Measurements from ENCODE around the gene SLC6A17. TPM values are rescaled to one million over a fixed set of nuclear protein-coding genes. Genes with fewer than 3 reads are reported as not detected.

The SLC6A17 gene
- total and polyA plus RNA-seq, 2 donors = under 0.01 to 0.30 TPM

DNA sequence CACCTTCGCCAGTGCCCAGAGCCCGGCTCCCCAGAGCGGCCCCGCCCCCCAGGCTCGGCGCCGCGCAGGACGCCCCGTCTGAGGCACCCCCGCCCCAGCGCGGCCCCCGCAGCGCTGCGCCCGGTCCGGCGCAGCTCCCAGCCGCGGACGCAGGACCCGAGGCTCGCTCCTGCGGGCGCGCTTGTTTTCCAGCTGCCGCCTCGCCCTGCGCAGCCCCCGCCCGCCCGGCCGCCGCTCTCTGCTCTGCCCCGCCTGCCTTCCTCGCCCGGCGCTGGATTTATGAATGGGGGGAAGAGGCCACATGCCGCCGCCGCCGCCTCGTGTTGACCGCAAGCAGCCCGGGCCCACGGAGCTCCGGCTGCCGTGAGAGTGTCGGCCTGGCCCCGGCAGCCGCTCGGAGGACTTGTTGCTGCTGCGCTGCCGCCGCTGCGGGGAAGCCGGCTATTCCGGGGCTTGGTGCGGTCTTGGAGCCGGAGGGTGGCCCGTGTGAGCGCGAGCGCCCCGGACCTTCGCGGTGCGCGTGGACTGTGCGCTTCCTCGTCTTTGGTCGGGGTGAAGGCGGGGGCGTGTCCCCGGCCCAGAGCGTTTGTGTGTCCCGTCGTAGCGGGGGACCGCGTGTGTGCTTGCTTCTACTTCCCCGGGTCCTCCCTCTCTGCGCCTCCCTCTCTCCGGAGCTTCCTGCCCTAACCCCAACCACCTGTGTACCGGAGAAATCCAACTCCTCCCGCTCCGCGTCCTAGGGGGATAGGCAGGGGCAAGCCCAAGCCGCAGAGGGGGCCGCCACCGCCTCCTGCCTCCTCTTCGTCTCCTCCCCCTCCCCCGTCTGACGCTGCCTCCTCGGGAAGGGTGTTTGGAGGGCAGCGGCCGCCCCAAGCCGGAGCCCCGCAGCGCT is 60.6 kb downstream of the SLC6A17 start:
- H3K9me3 ChIP-seq (ENCODE audit: control insufficient read depth in 2 of 2, insufficient read depth in 1 of 2, low read length in 1 of 2) = no peaks in the 10 kb centered on the region
- peaks cover 16 to 49% of the 10 kb centered on the region in 2 donors for H3K27me3 ChIP-seq (ENCODE audit: control insufficient read depth in 2 of 2, insufficient read depth in 1 of 2, low read length in 1 of 2)
- H3K4me3 ChIP-seq (ENCODE audit: low read length in 2 of 2) = peak overlapping the region; percentile 42 to 75
- no peaks in the 10 kb centered on the region for H3K36me3 ChIP-seq (ENCODE audit: control insufficient read depth in 2 of 2, insufficient read depth in 2 of 2, low read length in 1 of 2)
- WGBS = under 1% methylated on average over 101 of the region's 101 CpGs
- peaks cover 13 to 38% of the 10 kb centered on the region in 2 donors for H3K4me1 ChIP-seq (ENCODE audit: control insufficient read depth in 2 of 2, insufficient read depth in 2 of 2, low read length in 2 of 2)
- peak overlapping the region in 1 of 2 donors; percentile 78 for H3K27ac ChIP-seq (ENCODE audit: low read depth in 1 of 2, low read length in 1 of 2)
- peak in 5 of 9 donors; percentile 25 to 71 (median 42) for DNase-seq (ENCODE audit: low read depth in 6 of 9, low spot score in 9 of 9)

DNA sequence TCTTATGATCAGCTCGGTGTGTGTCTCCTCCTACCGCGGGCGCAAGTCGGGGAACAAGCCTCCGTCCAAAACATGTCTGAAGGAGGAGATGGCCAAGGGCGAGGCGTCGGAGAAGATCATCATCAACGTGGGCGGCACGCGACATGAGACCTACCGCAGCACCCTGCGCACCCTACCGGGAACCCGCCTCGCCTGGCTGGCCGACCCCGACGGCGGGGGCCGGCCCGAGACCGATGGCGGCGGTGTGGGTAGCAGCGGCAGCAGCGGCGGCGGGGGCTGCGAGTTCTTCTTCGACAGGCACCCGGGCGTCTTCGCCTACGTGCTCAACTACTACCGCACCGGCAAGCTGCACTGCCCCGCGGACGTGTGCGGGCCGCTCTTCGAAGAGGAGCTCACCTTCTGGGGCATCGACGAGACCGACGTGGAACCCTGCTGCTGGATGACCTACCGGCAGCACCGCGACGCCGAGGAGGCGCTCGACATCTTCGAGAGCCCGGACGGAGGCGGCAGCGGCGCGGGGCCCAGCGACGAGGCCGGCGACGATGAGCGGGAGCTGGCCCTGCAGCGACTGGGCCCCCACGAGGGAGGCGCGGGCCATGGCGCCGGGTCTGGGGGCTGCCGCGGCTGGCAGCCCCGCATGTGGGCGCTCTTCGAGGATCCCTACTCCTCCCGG is 61.3 kb downstream of the SLC6A17 start:
- DNase-seq (ENCODE audit: low read depth in 6 of 9, low spot score in 9 of 9) = no peak
- Histone ChIP-seq H3K36me3 (ENCODE audit: control insufficient read depth in 2 of 2, insufficient read depth in 2 of 2, low read length in 1 of 2) (no peaks in the 10 kb centered on the region), H3K27me3 (ENCODE audit: control insufficient read depth in 2 of 2, insufficient read depth in 1 of 2, low read length in 1 of 2) (peaks cover 16 to 49% of the 10 kb centered on the region in 2 donors), H3K4me3 (ENCODE audit: low read length in 2 of 2) (peak overlapping the region; percentile 42 to 75), H3K4me1 (ENCODE audit: control insufficient read depth in 2 of 2, insufficient read depth in 2 of 2, low read length in 2 of 2) (peaks cover 13 to 38% of the 10 kb centered on the region in 2 donors), H3K27ac (ENCODE audit: low read depth in 1 of 2, low read length in 1 of 2) (peak overlapping the region in 1 of 2 donors; percentile 61), H3K9me3 (ENCODE audit: control insufficient read depth in 2 of 2, insufficient read depth in 1 of 2, low read length in 1 of 2) (no peaks in the 10 kb centered on the region)
- WGBS = 12% methylated on average over 81 of the region's 81 CpGs

DNA sequence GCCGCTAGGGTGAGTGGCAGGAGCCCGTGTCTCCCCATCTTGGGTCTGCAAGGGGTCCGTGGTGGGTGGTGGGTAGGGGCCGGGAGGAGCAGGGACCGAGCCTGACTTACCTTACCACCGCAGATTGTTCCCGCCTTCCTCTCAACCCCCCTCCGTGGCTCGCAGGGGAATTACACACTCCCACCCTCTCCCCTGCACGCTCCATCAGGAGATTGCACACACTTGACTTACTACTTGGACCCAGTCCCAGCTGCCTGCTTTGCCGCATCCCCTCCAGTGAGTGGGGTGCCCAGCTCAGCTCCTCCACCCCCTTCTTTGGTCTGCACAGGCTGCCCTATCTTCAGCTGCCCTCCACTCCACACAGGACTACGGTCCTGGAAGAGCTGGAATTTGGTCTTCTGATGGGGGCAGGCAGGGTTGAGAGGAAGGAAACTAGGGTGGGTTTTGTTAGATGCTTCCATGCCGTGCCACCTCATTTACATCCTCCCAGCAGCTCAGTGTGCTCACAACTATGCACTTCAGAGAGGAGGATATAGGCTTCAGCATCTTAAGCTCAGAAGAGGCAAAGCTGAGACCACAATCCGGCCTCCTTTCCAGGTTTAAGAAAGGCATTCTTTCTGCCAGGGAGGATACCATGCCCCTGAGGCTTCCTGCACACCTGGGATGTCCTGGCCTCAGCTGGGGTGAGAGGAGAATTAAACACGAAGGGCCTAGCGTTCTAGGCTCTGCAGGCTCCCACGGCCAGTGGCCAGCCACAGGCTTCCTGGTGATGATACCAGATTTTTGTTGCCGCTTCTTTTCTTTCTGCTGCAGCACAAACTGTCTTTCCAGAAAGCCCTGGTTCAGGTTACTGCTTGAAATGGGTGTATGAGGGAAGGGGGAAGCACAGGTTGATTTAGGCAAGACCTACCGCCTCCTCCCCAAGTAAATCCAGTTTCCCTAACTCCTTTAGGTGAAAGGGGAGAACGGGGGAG is 62.2 kb downstream of the SLC6A17 start:
- H3K9me3 ChIP-seq (ENCODE audit: control insufficient read depth in 2 of 2, insufficient read depth in 1 of 2, low read length in 1 of 2) = no peaks in the 10 kb centered on the region
- peaks cover 16 to 49% of the 10 kb centered on the region in 2 donors for H3K27me3 ChIP-seq (ENCODE audit: control insufficient read depth in 2 of 2, insufficient read depth in 1 of 2, low read length in 1 of 2)
- peaks cover 13 to 37% of the 10 kb centered on the region in 2 donors for H3K4me1 ChIP-seq (ENCODE audit: control insufficient read depth in 2 of 2, insufficient read depth in 2 of 2, low read length in 2 of 2)
- no peak overlapping the region for H3K27ac ChIP-seq (ENCODE audit: low read depth in 1 of 2, low read length in 1 of 2)
- H3K36me3 ChIP-seq (ENCODE audit: control insufficient read depth in 2 of 2, insufficient read depth in 2 of 2, low read length in 1 of 2) = peaks cover 0 to 2% of the 10 kb centered on the region in 2 donors
- WGBS = 49% methylated on average over 20 of the region's 20 CpGs
- DNase-seq (ENCODE audit: low read depth in 6 of 9, low spot score in 9 of 9) = peak in 1 of 9 donors; percentile 32
- peak overlapping the region; percentile 1 to 75 for H3K4me3 ChIP-seq (ENCODE audit: low read length in 2 of 2)

DNA sequence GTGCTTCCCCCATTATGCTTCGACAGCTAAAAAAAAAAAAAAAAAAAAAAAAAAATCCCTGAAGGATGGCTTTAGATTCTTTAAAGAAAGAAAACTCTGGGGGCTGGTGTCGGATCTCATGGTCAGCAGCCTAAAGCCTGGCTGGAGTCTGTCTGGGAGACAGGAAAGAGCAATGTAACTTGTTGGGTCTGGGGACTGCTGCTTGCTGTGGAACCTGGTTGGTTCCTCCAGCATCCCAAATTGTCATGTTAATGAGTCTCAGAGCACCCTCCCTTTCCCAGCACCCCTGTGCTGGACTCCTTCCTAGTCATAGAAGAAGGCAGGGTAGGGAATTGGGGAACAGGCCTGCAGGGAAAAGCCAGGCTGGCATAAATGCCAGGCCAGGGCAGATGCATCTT is 62.8 kb downstream of the SLC6A17 start:
- H3K27me3 ChIP-seq (ENCODE audit: control insufficient read depth in 2 of 2, insufficient read depth in 1 of 2, low read length in 1 of 2) = peaks cover 16 to 49% of the 10 kb centered on the region in 2 donors
- 97% methylated on average over 2 of the region's 2 CpGs for WGBS
- peaks cover 13 to 30% of the 10 kb centered on the region in 2 donors for H3K4me1 ChIP-seq (ENCODE audit: control insufficient read depth in 2 of 2, insufficient read depth in 2 of 2, low read length in 2 of 2)
- no peaks in the 10 kb centered on the region for H3K9me3 ChIP-seq (ENCODE audit: control insufficient read depth in 2 of 2, insufficient read depth in 1 of 2, low read length in 1 of 2)
- no peak overlapping the region for H3K27ac ChIP-seq (ENCODE audit: low read depth in 1 of 2, low read length in 1 of 2)
- no peak for DNase-seq (ENCODE audit: low read depth in 6 of 9, low spot score in 9 of 9)
- peaks cover 0 to 2% of the 10 kb centered on the region in 2 donors for H3K36me3 ChIP-seq (ENCODE audit: control insufficient read depth in 2 of 2, insufficient read depth in 2 of 2, low read length in 1 of 2)
- no peak overlapping the region for H3K4me3 ChIP-seq (ENCODE audit: low read length in 2 of 2)

DNA sequence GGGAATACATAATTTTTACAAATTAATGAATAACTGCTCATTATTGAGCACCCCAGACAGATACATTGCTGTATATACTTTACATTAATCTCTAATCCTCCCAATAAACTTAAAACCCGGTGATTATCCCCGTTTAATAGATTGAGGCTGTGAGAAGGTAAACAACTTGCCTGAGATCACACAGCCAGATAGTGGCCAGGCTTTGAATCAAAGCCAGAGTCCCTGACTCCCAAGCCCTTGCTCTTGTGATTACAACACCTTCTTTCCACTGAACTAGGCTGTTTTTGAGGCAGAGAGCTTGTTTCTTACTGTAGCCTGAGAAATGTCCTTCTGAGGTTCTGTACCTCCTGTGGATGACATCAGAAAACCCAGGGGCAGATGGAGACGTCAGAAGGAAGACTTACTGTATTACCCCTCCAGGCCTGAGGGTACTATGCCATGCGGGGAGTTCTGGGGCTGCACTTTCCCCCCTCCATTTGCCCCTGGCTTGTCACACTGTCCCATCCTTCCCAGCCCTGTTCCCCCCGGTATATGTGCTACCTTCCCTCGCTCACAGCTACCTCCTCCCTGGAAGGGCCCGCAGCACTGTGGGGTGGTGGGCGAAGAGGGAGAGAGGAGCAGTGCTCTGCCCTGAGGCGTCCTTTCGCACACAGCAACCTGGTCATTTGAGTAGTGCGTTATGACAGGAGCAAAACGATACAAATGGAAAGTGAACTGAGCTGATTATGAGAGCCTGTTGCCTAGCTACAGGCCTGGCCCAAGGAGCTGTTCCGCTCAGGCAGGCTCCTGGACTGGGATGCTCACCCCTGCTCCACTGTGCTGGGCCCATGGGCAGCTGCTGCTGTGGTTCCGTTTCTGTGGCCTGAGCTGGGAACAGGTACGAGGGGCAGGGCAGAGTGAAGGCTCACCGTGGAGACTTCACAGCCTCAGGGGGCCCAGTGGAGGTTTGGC is 64.4 kb downstream of the SLC6A17 start:
- H3K4me3 ChIP-seq (ENCODE audit: low read length in 2 of 2) = no peak overlapping the region
- H3K4me1 ChIP-seq (ENCODE audit: control insufficient read depth in 2 of 2, insufficient read depth in 2 of 2, low read length in 2 of 2) = peaks cover 7 to 21% of the 10 kb centered on the region in 2 donors
- WGBS = 95% methylated on average over 16 of the region's 16 CpGs
- no peaks in the 10 kb centered on the region for H3K9me3 ChIP-seq (ENCODE audit: control insufficient read depth in 2 of 2, insufficient read depth in 1 of 2, low read length in 1 of 2)
- H3K27ac ChIP-seq (ENCODE audit: low read depth in 1 of 2, low read length in 1 of 2) = no peak overlapping the region
- peaks cover 0 to 2% of the 10 kb centered on the region in 2 donors for H3K36me3 ChIP-seq (ENCODE audit: control insufficient read depth in 2 of 2, insufficient read depth in 2 of 2, low read length in 1 of 2)
- peaks cover 16 to 47% of the 10 kb centered on the region in 2 donors for H3K27me3 ChIP-seq (ENCODE audit: control insufficient read depth in 2 of 2, insufficient read depth in 1 of 2, low read length in 1 of 2)
- no peak for DNase-seq (ENCODE audit: low read depth in 6 of 9, low spot score in 9 of 9)

DNA sequence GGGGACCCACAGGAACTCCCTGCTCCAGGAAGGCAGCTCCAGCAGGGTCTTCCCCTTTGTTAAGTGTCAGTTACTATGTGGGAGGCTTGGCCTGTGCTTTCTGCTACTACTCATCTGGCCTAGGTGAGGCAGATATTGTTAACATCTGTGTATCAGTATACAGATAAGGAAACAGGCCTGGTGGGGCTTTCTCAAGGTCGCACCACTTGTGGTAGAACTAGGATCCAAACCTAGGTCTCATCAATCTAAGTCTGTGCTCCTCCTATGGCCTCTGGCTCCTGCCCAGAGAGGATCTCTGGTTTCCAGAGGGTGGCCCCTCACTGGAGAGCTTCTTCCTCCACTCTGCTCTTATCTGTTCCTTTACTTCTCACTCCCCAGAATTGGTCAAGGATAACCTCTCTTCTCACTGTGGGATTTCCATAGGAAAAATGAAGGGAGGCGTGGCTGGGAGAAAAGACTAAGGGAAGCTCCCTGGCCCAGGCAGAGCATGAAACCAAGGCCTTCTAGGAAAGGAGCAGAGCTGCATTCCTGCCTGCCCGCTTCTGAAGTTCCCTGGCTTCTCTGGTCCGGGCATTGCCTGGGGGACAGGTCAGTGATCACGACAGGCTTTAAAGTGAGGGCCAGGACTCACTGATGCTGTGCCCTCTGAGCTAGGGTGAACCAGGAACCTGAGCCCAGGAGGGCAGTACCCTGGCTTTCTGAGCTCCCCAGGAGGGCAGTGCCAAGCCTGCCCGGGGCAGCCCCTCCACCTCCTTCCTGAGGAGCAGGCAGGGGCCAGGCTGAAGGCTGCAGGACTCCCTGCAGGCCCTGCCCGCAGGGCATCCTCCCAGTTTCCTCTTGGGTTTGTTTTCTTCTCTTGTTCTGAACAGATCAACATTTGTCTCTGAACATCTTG is 65.6 kb downstream of the SLC6A17 start:
- Histone ChIP-seq H3K27ac (ENCODE audit: low read depth in 1 of 2, low read length in 1 of 2) (no peak overlapping the region), H3K36me3 (ENCODE audit: control insufficient read depth in 2 of 2, insufficient read depth in 2 of 2, low read length in 1 of 2) (peaks cover 0 to 2% of the 10 kb centered on the region in 2 donors), H3K4me3 (ENCODE audit: low read length in 2 of 2) (no peak overlapping the region), H3K9me3 (ENCODE audit: control insufficient read depth in 2 of 2, insufficient read depth in 1 of 2, low read length in 1 of 2) (no peaks in the 10 kb centered on the region), H3K27me3 (ENCODE audit: control insufficient read depth in 2 of 2, insufficient read depth in 1 of 2, low read length in 1 of 2) (peaks cover 12 to 42% of the 10 kb centered on the region in 2 donors), H3K4me1 (ENCODE audit: control insufficient read depth in 2 of 2, insufficient read depth in 2 of 2, low read length in 2 of 2) (peaks cover 7 to 19% of the 10 kb centered on the region in 2 donors)
- no peak for DNase-seq (ENCODE audit: low read depth in 6 of 9, low spot score in 9 of 9)
- WGBS = 95% methylated on average over 7 of the region's 7 CpGs

DNA sequence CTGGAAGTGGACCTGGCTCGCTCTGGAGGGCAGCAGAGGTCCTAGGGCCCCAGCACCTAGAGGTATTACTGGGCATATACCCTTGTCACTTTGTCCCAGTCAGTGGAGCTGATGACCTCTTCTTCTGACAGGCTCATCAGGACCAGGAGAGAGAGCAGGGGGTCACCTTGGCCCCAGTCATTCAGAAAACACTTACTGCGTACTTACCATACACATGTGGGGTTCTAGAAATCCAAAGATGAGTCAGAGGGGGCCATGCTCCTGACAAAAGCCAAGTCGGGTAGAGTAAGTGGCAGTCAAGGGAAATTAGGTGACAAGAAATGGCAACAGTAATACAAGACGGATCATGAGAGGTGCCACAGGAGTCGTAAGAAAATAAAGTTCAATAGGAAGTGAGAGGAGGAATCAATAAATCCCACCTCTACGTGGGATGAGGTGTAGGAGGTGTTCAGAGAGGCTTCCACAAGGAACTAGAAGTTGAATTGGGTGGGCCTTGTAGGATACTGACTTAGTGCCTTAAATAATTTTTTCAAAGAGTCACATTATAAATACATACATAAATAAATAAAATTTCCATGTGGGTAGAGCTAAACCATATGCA is 66.7 kb downstream of the SLC6A17 start:
- peaks cover 0 to 2% of the 10 kb centered on the region in 2 donors for H3K36me3 ChIP-seq (ENCODE audit: control insufficient read depth in 2 of 2, insufficient read depth in 2 of 2, low read length in 1 of 2)
- DNase-seq (ENCODE audit: low read depth in 6 of 9, low spot score in 9 of 9) = no peak
- 96% methylated on average over 6 of the region's 6 CpGs for WGBS

More for the DNA sequence above, 66.7 kb downstream of the SLC6A17 start:
- peaks cover 1 to 31% of the 10 kb centered on the region in 2 donors for H3K27me3 ChIP-seq (ENCODE audit: control insufficient read depth in 2 of 2, insufficient read depth in 1 of 2, low read length in 1 of 2)
- H3K4me1 ChIP-seq (ENCODE audit: control insufficient read depth in 2 of 2, insufficient read depth in 2 of 2, low read length in 2 of 2) = peaks cover 3 to 9% of the 10 kb centered on the region in 2 donors
- no peaks in the 10 kb centered on the region for H3K9me3 ChIP-seq (ENCODE audit: control insufficient read depth in 2 of 2, insufficient read depth in 1 of 2, low read length in 1 of 2)
- H3K4me3 ChIP-seq (ENCODE audit: low read length in 2 of 2) = no peak overlapping the region
- H3K27ac ChIP-seq (ENCODE audit: low read depth in 1 of 2, low read length in 1 of 2) = no peak overlapping the region

Measured in thymus (tissue), 11 donors.